Esophagus muscularis mucosa (tissue), 4 donors: ENCODE data around the gene ATP11A.

Experiments used
- EP300 ChIP-seq: sonication (generic); formaldehyde crosslinking; IDR thresholded peaks from one replicate; pipeline ENCODE4 v1.6.1; 2017; ENCODE audit warnings: antibody characterized with exemption
- POLR2A ChIP-seq: fragments of 450-650 bp; IDR thresholded peaks from one replicate; pipeline ENCODE4 v1.6.1; 2017; ENCODE audit warnings: antibody characterized with exemption, moderate library complexity, mild to moderate bottlenecking, low read depth
- POLR2AphosphoS5 ChIP-seq, 2 donors: sonication (generic); formaldehyde crosslinking; IDR thresholded peaks; one replicate each; pipeline ENCODE4 v1.6.1; 2017; ENCODE audit warnings: antibody characterized with exemption in 2 of 2
- TF ChIP-seq, protein P1 (sequence below), 3 experiments: fragments of 200-600 bp in 2 of 3; fragments of 450-650 bp in 1 of 3; sonication (generic) in 2 of 3; IDR thresholded peaks; one replicate each; pipeline ENCODE4 v1.5.1; 2017 to 2019; ENCODE audit warnings: antibody characterized with exemption in 3 of 3, mild to moderate bottlenecking in 2 of 3, moderate library complexity in 1 of 3

DNA sequence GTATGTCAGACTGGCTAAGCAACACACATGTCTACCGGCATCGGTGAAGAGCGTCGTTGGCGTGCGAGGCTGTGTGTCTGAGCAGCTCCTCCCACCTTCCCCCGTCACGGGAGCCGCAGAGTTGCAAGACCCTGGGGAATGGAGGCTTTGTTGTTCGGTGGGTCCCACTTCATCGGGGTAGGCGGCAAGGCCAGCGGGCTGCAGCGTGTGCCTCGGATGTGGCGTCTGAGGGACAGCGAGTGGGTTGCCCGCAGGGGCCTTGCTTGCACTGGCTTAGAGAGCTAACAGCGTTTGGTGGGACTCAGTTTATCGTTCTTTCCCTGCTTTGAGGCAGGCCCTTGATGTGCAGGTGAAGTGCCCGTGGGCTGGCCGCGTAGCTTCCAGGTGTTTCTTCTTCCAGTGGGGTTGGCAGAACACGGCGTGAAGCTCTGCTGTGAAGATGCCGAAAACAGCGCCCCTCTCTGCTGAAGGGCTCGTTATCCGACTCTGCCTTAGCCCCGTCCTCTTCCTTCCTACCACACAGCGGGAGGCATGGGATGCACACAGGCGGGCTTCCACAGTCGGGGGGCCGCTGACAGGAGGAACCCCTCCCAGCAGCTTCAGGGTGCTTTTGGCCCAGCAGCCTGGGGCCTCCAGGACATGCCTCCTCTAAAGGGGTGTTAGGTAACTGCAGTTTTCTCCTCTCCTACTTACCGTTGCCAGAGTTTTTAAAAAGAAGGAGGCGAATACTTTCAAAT is 85.2 kb downstream of the ATP11A start:
- TF ChIP-seq, protein P1, sequence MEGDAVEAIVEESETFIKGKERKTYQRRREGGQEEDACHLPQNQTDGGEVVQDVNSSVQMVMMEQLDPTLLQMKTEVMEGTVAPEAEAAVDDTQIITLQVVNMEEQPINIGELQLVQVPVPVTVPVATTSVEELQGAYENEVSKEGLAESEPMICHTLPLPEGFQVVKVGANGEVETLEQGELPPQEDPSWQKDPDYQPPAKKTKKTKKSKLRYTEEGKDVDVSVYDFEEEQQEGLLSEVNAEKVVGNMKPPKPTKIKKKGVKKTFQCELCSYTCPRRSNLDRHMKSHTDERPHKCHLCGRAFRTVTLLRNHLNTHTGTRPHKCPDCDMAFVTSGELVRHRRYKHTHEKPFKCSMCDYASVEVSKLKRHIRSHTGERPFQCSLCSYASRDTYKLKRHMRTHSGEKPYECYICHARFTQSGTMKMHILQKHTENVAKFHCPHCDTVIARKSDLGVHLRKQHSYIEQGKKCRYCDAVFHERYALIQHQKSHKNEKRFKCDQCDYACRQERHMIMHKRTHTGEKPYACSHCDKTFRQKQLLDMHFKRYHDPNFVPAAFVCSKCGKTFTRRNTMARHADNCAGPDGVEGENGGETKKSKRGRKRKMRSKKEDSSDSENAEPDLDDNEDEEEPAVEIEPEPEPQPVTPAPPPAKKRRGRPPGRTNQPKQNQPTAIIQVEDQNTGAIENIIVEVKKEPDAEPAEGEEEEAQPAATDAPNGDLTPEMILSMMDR (IDR thresholded peaks at IDR 0.05) = no peak
- TF ChIP-seq POLR2A (no peak), POLR2AphosphoS5 (IDR thresholded peaks at IDR 0.05) (no peak), EP300 (no peak)
